H9 (cell line): Measurements from ENCODE around the gene LRRC23. TPM values are rescaled to one million over a fixed set of nuclear protein-coding genes. Genes with fewer than 3 reads are reported as not detected.

Experiments used
- DNase-seq: peaks from one replicate; pipeline ENCODE4 v3.0.0-alpha.2; 2017
- H2AFZ ChIP-seq: one replicate; pipeline ENCODE4 v1.6.1; 2013; ENCODE audit warnings: mild to moderate bottlenecking, low read length, control low read depth, moderate library complexity
- H2AK5ac ChIP-seq: 2 replicates; pipeline ENCODE4 v1.6.1; 2013; ENCODE audit warnings: low read length, control low read depth, mixed read lengths; ENCODE audit not compliant: insufficient read length
- H2BK120ac ChIP-seq: one replicate; pipeline ENCODE4 v1.6.1; 2013; ENCODE audit warnings: low read depth, mild to moderate bottlenecking, low read length, control low read depth, inconsistent platforms; ENCODE audit not compliant: poor library complexity, severe bottlenecking
- H2BK12ac ChIP-seq: 2 replicates; pipeline ENCODE4 v1.6.1; 2013; ENCODE audit warnings: low read length, control low read depth, mixed read lengths, low read depth; ENCODE audit not compliant: insufficient read length
- H2BK15ac ChIP-seq: 2 replicates; pipeline ENCODE4 v1.6.1; 2013; ENCODE audit warnings: low read depth, low read length, control low read depth
- H2BK20ac ChIP-seq: one replicate; pipeline ENCODE4 v1.6.1; 2013; ENCODE audit warnings: low read depth, mild to moderate bottlenecking, low read length, control low read depth, inconsistent platforms; ENCODE audit not compliant: poor library complexity, severe bottlenecking
- H2BK5ac ChIP-seq: 2 replicates; pipeline ENCODE4 v1.6.1; 2013; ENCODE audit warnings: low read length, control low read depth, mixed read lengths; ENCODE audit not compliant: insufficient read length
- H3K14ac ChIP-seq: 2 replicates; pipeline ENCODE4 v1.6.1; 2013; ENCODE audit warnings: low read length, control low read depth; ENCODE audit not compliant: insufficient read depth
- H3K18ac ChIP-seq: 2 replicates; pipeline ENCODE4 v1.6.1; 2013; ENCODE audit warnings: low read depth, mild to moderate bottlenecking, mixed read lengths, low read length, control low read depth; ENCODE audit not compliant: insufficient read length
- H3K23ac ChIP-seq: 2 replicates; pipeline ENCODE4 v1.6.1; 2013; ENCODE audit warnings: low read length, control low read depth, mixed read lengths, low read depth; ENCODE audit not compliant: insufficient read length
- H3K23me2 ChIP-seq: 2 replicates; pipeline ENCODE4 v1.6.1; 2013; ENCODE audit warnings: low read depth, mild to moderate bottlenecking, mixed read lengths, low read length, control low read depth; ENCODE audit not compliant: insufficient read length, poor library complexity, severe bottlenecking
- H3K27ac ChIP-seq: 2 replicates; pipeline ENCODE4 v1.5.1; 2013; ENCODE audit warnings: low read length, control low read depth, mixed read lengths, low read depth; ENCODE audit not compliant: insufficient read length
- H3K27me3 ChIP-seq: 2 replicates; pipeline ENCODE4 v1.6.1; 2013; ENCODE audit warnings: low read length, control low read depth, inconsistent platforms; ENCODE audit not compliant: insufficient read depth
- H3K4ac ChIP-seq: 2 replicates; pipeline ENCODE4 v1.6.1; 2013; ENCODE audit warnings: low read depth, mild to moderate bottlenecking, control low read depth, inconsistent platforms, low read length, moderate library complexity
- H3K4me1 ChIP-seq: 2 replicates; pipeline ENCODE4 v1.6.1; 2013; ENCODE audit warnings: low read length, control low read depth, inconsistent platforms; ENCODE audit not compliant: insufficient read depth
- H3K4me2 ChIP-seq: 2 replicates; pipeline ENCODE4 v1.6.1; 2013; ENCODE audit warnings: low read length, control low read depth, mixed read lengths; ENCODE audit not compliant: insufficient read length, insufficient read depth
- H3K56ac ChIP-seq: 2 replicates; pipeline ENCODE4 v1.6.1; 2013; ENCODE audit warnings: low read depth, mild to moderate bottlenecking, mixed read lengths, low read length, control low read depth; ENCODE audit not compliant: insufficient read length
- H3K79me1 ChIP-seq: 2 replicates; pipeline ENCODE4 v1.6.1; 2013; ENCODE audit warnings: low read depth, mild to moderate bottlenecking, moderate library complexity, low read length, control low read depth, inconsistent platforms; ENCODE audit not compliant: insufficient read depth, poor library complexity, severe bottlenecking
- H3K79me2 ChIP-seq: 2 replicates; pipeline ENCODE4 v1.6.1; 2013; ENCODE audit warnings: low read length, control low read depth, inconsistent platforms; ENCODE audit not compliant: insufficient read depth
- H3K9ac ChIP-seq: 2 replicates; pipeline ENCODE4 v1.6.1; 2013; ENCODE audit warnings: low read length, control low read depth, mixed read lengths; ENCODE audit not compliant: insufficient read length; ENCODE audit errors: extremely low read depth
- H3K9me3 ChIP-seq: one replicate; pipeline ENCODE4 v1.6.1; 2013; ENCODE audit warnings: low read depth, low read length, inconsistent platforms; ENCODE audit not compliant: control insufficient read depth
- H3T11ph ChIP-seq: one replicate; pipeline ENCODE4 v1.6.1; 2013; ENCODE audit warnings: mild to moderate bottlenecking, low read length, control low read depth, inconsistent platforms
- H4K20me1 ChIP-seq: one replicate; pipeline ENCODE4 v1.6.1; 2013; ENCODE audit not compliant: control insufficient read depth, insufficient read length, insufficient read depth
- H4K5ac ChIP-seq: 2 replicates; pipeline ENCODE4 v1.6.1; 2013; ENCODE audit warnings: low read depth, mild to moderate bottlenecking, mixed read lengths, low read length, control low read depth; ENCODE audit not compliant: insufficient read length
- H4K8ac ChIP-seq: replicated peaks from 2 replicates; pipeline ENCODE4 v1.6.1; 2013; ENCODE audit warnings: low read length, control low read depth, mixed read lengths, low read depth; ENCODE audit not compliant: insufficient read length
- H4K91ac ChIP-seq: 2 replicates; pipeline ENCODE4 v1.6.1; 2013; ENCODE audit warnings: low read depth, mild to moderate bottlenecking, moderate library complexity, mixed read lengths, low read length, control low read depth; ENCODE audit not compliant: insufficient read length
- H3K27ac Mint-ChIP-seq, 3 experiments: 2 replicates in 2 of 3; 3 replicates in 1 of 3; pipeline ENCODE4 v1.8.0; 2020 to 2021; ENCODE audit warnings: mixed read lengths in 3 of 3, mild to moderate bottlenecking in 1 of 3, moderate library complexity in 1 of 3
- H3K27me3 Mint-ChIP-seq: 2 replicates; pipeline ENCODE4 v1.8.0; 2021; ENCODE audit warnings: low read depth, mild to moderate bottlenecking, moderate library complexity, mixed read lengths
- H3K36me3 Mint-ChIP-seq, 3 experiments: 2 replicates in 2 of 3; 3 replicates in 1 of 3; pipeline ENCODE4 v1.8.0; 2020 to 2021; ENCODE audit warnings: low read depth in 3 of 3, mixed read lengths in 3 of 3; ENCODE audit not compliant: insufficient read depth in 1 of 3
- H3K4me1 Mint-ChIP-seq, 2 experiments: 2 replicates each; pipeline ENCODE4 v1.8.0; 2020; ENCODE audit warnings: mixed read lengths in 2 of 2
- H3K4me3 Mint-ChIP-seq, 2 experiments: 2 replicates in 1 of 2; 3 replicates in 1 of 2; pipeline ENCODE4 v1.8.0; 2020 to 2021; ENCODE audit warnings: mild to moderate bottlenecking in 2 of 2, mixed read lengths in 2 of 2, moderate library complexity in 1 of 2
- H3K9me3 Mint-ChIP-seq, 2 experiments: 2 replicates in 1 of 2; 3 replicates in 1 of 2; pipeline ENCODE4 v1.8.0; 2020; ENCODE audit warnings: mild to moderate bottlenecking in 2 of 2, mixed read lengths in 2 of 2, moderate library complexity in 1 of 2
- CTCF ChIP-seq: fragments of 200-600 bp; sonication (generic); conservative IDR thresholded peaks from 3 replicates; pipeline ENCODE4 v1.8.0; 2021; ENCODE audit warnings: antibody characterized with exemption, mild to moderate bottlenecking
- WGBS: extraction: QIAGEN DNeasy Blood & Tissue Kit; methylation state at CpG from one replicate; pipeline ENCODE4 v1.1.7; 2013; ENCODE audit warnings: missing lambda C conversion rate, low lambda C conversion rate, mixed read lengths; ENCODE audit not compliant: insufficient read length; ENCODE audit errors: extremely low coverage; 5-methylcytosine and 5-hydroxymethylcytosine counted together
- total RNA-seq: library from RNA; stranded (reverse); gene quantifications from 2 replicates; pipeline ENCODE4 v1.2.1, GENCODE V29; 2021

LRRC23 gene
- total RNA-seq, 1 experiment from 2014 or later, result 2.1 TPM

DNA sequence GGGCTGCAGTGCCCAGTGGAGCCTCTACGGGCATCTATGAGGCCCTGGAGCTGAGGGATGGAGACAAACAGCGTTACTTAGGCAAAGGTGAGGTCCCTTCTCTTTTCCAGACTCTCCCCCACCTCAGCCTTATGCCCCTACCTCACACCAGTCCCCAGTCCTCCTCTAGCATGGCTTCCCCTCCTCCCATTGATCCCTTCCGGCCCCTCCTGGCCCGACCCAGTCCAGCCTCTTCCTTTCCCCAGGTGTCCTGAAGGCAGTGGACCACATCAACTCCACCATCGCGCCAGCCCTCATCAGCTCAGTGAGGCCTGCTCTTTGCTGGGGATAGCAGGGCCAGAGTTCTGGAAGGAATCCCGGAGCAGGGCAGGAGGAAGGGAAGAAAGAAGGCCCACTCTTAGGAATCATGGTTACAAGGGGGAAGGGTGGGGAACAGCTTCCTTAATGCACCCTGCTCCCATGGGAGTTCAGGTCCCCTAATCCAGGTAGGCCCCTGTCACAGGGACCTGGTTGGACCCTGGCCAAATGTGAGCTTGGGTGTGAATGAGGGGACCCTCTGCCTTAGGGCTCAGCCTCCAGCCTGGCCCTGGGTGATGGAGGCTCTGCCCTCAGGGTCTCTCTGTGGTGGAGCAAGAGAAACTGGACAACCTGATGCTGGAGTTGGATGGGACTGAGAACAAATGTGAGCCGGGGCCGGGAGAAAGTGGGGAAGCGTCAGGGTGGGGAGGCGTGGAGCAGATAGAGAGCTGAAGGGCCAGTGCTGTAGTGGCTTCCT, 12.0 kb downstream of the LRRC23 start:
- Histone ChIP-seq H3K18ac (no peak overlapping the region), H3K4ac (no peak overlapping the region), H3T11ph (no peak overlapping the region), H3K9me3 (no peaks in the 10 kb centered on the region), H3K23me2 (peaks cover 16% of the 10 kb centered on the region), H3K79me2 (no peaks in the 10 kb centered on the region), H4K8ac (no peak overlapping the region), H2BK120ac (no peak overlapping the region), H2AFZ (no peak overlapping the region), H3K4me2 (no peak overlapping the region), H3K79me1 (peaks cover 6% of the 10 kb centered on the region), H3K9ac (no peak overlapping the region), H3K56ac (no peak overlapping the region), H4K20me1 (no peaks in the 10 kb centered on the region), H3K23ac (no peak overlapping the region), H4K91ac (no peak overlapping the region), H3K14ac (no peak overlapping the region), H3K27me3 (no peaks in the 10 kb centered on the region), H4K5ac (no peak overlapping the region), H2AK5ac (no peak overlapping the region), H3K4me1 (no peaks in the 10 kb centered on the region; the same call in 1 of the 2 replicates), H2BK20ac (no peak overlapping the region), H2BK15ac (no peak overlapping the region), H2BK5ac (no peak overlapping the region), H2BK12ac (no peak overlapping the region), H3K27ac (no peak overlapping the region)
- H3K4me3 Mint-ChIP-seq, result peak overlapping the region in 1 of 2 experiments; percentile 42; a peak in 1 of 5 replicates
- H3K36me3 Mint-ChIP-seq, result peaks cover 29 to 49% (median 46%) of the 10 kb centered on the region in 3 experiments
- peaks cover 13% of the 10 kb centered on the region for H3K27me3 Mint-ChIP-seq
- H3K9me3 Mint-ChIP-seq, result no peaks in the 10 kb centered on the region
- WGBS, result no CpG with 5 or more reads among the region's 11 CpGs
- DNase-seq, result no peak
- H3K4me1 Mint-ChIP-seq, result peaks cover 29 to 47% of the 10 kb centered on the region in 2 experiments
- no peak for TF ChIP-seq CTCF
- peak overlapping the region in 2 of 3 experiments; percentile 29 to 40; a peak in 3 of 7 replicates for H3K27ac Mint-ChIP-seq
